K562 (cell line): Measurements from ENCODE around the gene PRDX2. TPM values are rescaled to one million over a fixed set of nuclear protein-coding genes. Genes with fewer than 3 reads are reported as not detected.
A peak's percentile ranks its signal among the peaks of the same experiment; 100 is the strongest.

Experiments
- CHD2 ChIP-seq: IDR thresholded peaks from 2 replicates; pipeline ENCODE4 v1.6.1; 2011; ENCODE audit warnings: low read depth, low read length
- CREM ChIP-seq: IDR thresholded peaks from 2 replicates; pipeline ENCODE4 v1.6.1; 2014; ENCODE audit warnings: antibody characterized with exemption, low read depth
- ESRRA ChIP-seq: fragments of 450-650 bp; IDR thresholded peaks from 2 replicates; pipeline ENCODE4 v1.6.1; 2014; ENCODE audit warnings: low read depth, mild to moderate bottlenecking, moderate library complexity, borderline replicate concordance
- GTF2A2 ChIP-seq: IDR thresholded peaks from 2 replicates; pipeline ENCODE4 v1.6.1; 2016; ENCODE audit warnings: mild to moderate bottlenecking, missing genetic modification characterization, missing compliant biosample characterization
- HMGN3 ChIP-seq: IDR thresholded peaks from 2 replicates; pipeline ENCODE4 v1.6.1; 2011; ENCODE audit warnings: borderline replicate concordance, low read depth, mild to moderate bottlenecking, mixed read lengths, low read length; ENCODE audit not compliant: insufficient read length; ENCODE audit errors: extremely low read depth
- KDM1A ChIP-seq, 2 experiments: fragments of 450-650 bp; IDR thresholded peaks; 2 replicates each; pipeline ENCODE4 v1.6.1; 2016; ENCODE audit warnings: mild to moderate bottlenecking in 2 of 2
- LCOR ChIP-seq: sonication (generic); formaldehyde crosslinking; IDR thresholded peaks from 2 replicates; pipeline ENCODE4 v1.8.0; 2022; ENCODE audit warnings: mild to moderate bottlenecking, missing genetic modification reagents
- MEIS2 ChIP-seq: fragments of 450-650 bp; IDR thresholded peaks from 2 replicates; pipeline ENCODE4 v1.6.1; 2014; ENCODE audit warnings: mild to moderate bottlenecking; ENCODE audit not compliant: partially characterized antibody
- NFXL1 ChIP-seq: fragments of 450-650 bp; formaldehyde crosslinking; IDR thresholded peaks from 2 replicates; pipeline ENCODE4 v1.4.0; 2021; ENCODE audit warnings: mild to moderate bottlenecking
- NR1H2 ChIP-seq: sonication (generic); formaldehyde crosslinking; IDR thresholded peaks from 2 replicates; pipeline ENCODE4 v1.4.0; 2020; ENCODE audit warnings: mild to moderate bottlenecking, missing genetic modification reagents
- NR2C2 ChIP-seq, 2 experiments: fragments of 200-800 bp in 1 of 2; sonication (Bioruptor generic) in 1 of 2; sonication (generic) in 1 of 2; formaldehyde crosslinking in 1 of 2; IDR thresholded peaks; 2 replicates each; pipeline versions ENCODE4 v1.6.1 to v1.8.0; 2016 to 2022; ENCODE audit warnings: mild to moderate bottlenecking in 1 of 2, missing compliant biosample characterization in 1 of 2, missing genetic modification characterization in 1 of 2, missing genetic modification reagents in 1 of 2
- NRF1 ChIP-seq, 2 experiments: fragments of 450-650 bp; IDR thresholded peaks in 1 of 2; conservative IDR thresholded peaks in 1 of 2; 2 replicates each; pipeline ENCODE4 v1.6.1; 2014; ENCODE audit warnings: mild to moderate bottlenecking in 2 of 2
- PCBP1 ChIP-seq: fragments of 200-400 bp; formaldehyde crosslinking; IDR thresholded peaks from 2 replicates; pipeline ENCODE4 v1.6.1; 2018; ENCODE audit warnings: mild to moderate bottlenecking, low read depth, low read length; ENCODE audit not compliant: poor library complexity, severe bottlenecking
- PHF8 ChIP-seq: fragments of 200-600 bp; sonication (generic); IDR thresholded peaks from 2 replicates; pipeline ENCODE4 v1.6.1; 2012; ENCODE audit warnings: mixed run types, mild to moderate bottlenecking, inconsistent platforms, low read length, moderate library complexity, borderline replicate concordance
- PHTF2 ChIP-seq: fragments of 250-450 bp; sonication (Bioruptor Pico); IDR thresholded peaks from 2 replicates; pipeline ENCODE4 v1.5.0; 2021; ENCODE audit warnings: mild to moderate bottlenecking
- PYGO2 ChIP-seq: fragments of 450-650 bp; IDR thresholded peaks from 2 replicates; pipeline ENCODE4 v1.6.1; 2016; ENCODE audit warnings: mild to moderate bottlenecking, missing genetic modification characterization, moderate library complexity, missing compliant biosample characterization
- SMARCE1 ChIP-seq: fragments of 450-650 bp; IDR thresholded peaks from 2 replicates; pipeline ENCODE4 v1.7.1; 2016; ENCODE audit warnings: mild to moderate bottlenecking
- STAG1 ChIP-seq: sonication (generic); formaldehyde crosslinking; IDR thresholded peaks from 2 replicates; pipeline ENCODE4 v1.5.0; 2020; ENCODE audit warnings: missing genetic modification reagents, borderline replicate concordance
- TOE1 ChIP-seq, 2 experiments: fragments of 450-650 bp in 1 of 2; sonication (generic) in 1 of 2; formaldehyde crosslinking in 1 of 2; IDR thresholded peaks; 2 replicates each; pipeline versions ENCODE4 v1.7.1 to v1.8.0; 2016 to 2022; ENCODE audit warnings: borderline replicate concordance in 2 of 2, mild to moderate bottlenecking in 2 of 2, antibody characterized with exemption in 1 of 2, inconsistent platforms in 1 of 2, low read depth in 1 of 2, missing genetic modification reagents in 1 of 2, moderate library complexity in 1 of 2
- XRCC3 ChIP-seq: fragments of 450-650 bp; IDR thresholded peaks from 2 replicates; pipeline ENCODE4 v1.6.1; 2017; ENCODE audit warnings: mild to moderate bottlenecking, moderate library complexity
- ZBTB1 ChIP-seq: sonication (generic); formaldehyde crosslinking; IDR thresholded peaks from 2 replicates; pipeline ENCODE4 v1.8.1; 2023; ENCODE audit warnings: missing genetic modification reagents, low read depth, mild to moderate bottlenecking, borderline replicate concordance
- ZBTB7A ChIP-seq: IDR thresholded peaks from 2 replicates; pipeline ENCODE4 v1.6.1; 2011; ENCODE audit warnings: low read depth, mild to moderate bottlenecking, low read length, moderate library complexity, borderline replicate concordance; ENCODE audit not compliant: control insufficient read depth
- ZNF3 ChIP-seq: fragments of 250-450 bp; sonication (Bioruptor Pico); IDR thresholded peaks from 2 replicates; pipeline ENCODE4 v1.5.0; 2021; ENCODE audit warnings: mild to moderate bottlenecking, moderate library complexity
- ZNF316 ChIP-seq: fragments of 450-650 bp; IDR thresholded peaks from 2 replicates; pipeline ENCODE4 v1.6.1; 2016
- ZNF589 ChIP-seq: fragments of 200-800 bp; sonication (Bioruptor generic); IDR thresholded peaks from 2 replicates; pipeline ENCODE4 v1.6.1; 2016; ENCODE audit warnings: low read depth, missing genetic modification characterization, missing compliant biosample characterization
- ZNF717 ChIP-seq: fragments of 250-450 bp; sonication (Bioruptor Pico); IDR thresholded peaks from 2 replicates; pipeline ENCODE4 v1.5.0; 2021
- ZNF75A ChIP-seq: fragments of 450-650 bp; formaldehyde crosslinking; IDR thresholded peaks from 2 replicates; pipeline ENCODE4 v1.4.0; 2020; ENCODE audit warnings: mild to moderate bottlenecking
- polyA plus RNA-seq, 8 experiments: library from polyadenylated mRNA; depleted of rRNA in 4 of 8; stranded (reverse) in 5 of 8; unstranded in 3 of 8; fragments of >200 nt; fragmentation: Nextera tagmentation in 2 of 8; fragmentation: Illumina TruSeq in 1 of 8; extraction: Ambion mirVana in 2 of 8; extraction: Trizol in 1 of 8; gene quantifications; 2 replicates each; pipeline versions ENCODE4 v1.2.1 to v1.2.3, GENCODE V29; 2011 to 2014; ENCODE audit warnings: inconsistent platforms in 1 of 8, missing spikeins in 1 of 8
- total RNA-seq, 7 experiments: library from RNA; depleted of rRNA in 6 of 7; stranded (reverse); fragments of >200 nt in 6 of 7; fragmentation: Illumina TruSeq in 2 of 7; extraction: Trizol in 2 of 7; gene quantifications; 2 replicates each; pipeline versions ENCODE4 v1.2.1 to v1.2.3, GENCODE V29; 2011 to 2021; ENCODE audit warnings: low replicate concordance in 1 of 7
- TF ChIP-seq, protein P1 (sequence below): fragments of 450-650 bp; IDR thresholded peaks from 2 replicates; pipeline ENCODE4 v1.6.1; 2018; ENCODE audit not compliant: partially characterized antibody

Gene PRDX2
- total and polyA plus RNA-seq, 9 of the 15 experiments (the other 6 are each of a cell fraction or from before 2014, with no cell fraction given) = 206 to 1,183 (median 415) TPM

DNA sequence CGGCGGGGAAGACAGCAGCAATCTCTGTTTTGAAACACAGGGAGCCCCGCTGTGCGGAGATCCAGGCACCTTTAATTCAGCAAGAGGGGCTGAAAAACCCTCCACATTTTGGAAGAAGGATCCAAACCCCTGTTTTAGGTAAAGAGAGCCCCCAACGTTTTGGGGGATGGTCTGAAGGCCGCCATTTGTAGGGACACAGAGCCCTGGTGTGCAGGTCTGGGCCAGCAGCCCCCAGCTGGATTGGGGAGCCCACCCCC, 22.8 kb downstream of the PRDX2 start (continued):
- TF ChIP-seq, protein P1, sequence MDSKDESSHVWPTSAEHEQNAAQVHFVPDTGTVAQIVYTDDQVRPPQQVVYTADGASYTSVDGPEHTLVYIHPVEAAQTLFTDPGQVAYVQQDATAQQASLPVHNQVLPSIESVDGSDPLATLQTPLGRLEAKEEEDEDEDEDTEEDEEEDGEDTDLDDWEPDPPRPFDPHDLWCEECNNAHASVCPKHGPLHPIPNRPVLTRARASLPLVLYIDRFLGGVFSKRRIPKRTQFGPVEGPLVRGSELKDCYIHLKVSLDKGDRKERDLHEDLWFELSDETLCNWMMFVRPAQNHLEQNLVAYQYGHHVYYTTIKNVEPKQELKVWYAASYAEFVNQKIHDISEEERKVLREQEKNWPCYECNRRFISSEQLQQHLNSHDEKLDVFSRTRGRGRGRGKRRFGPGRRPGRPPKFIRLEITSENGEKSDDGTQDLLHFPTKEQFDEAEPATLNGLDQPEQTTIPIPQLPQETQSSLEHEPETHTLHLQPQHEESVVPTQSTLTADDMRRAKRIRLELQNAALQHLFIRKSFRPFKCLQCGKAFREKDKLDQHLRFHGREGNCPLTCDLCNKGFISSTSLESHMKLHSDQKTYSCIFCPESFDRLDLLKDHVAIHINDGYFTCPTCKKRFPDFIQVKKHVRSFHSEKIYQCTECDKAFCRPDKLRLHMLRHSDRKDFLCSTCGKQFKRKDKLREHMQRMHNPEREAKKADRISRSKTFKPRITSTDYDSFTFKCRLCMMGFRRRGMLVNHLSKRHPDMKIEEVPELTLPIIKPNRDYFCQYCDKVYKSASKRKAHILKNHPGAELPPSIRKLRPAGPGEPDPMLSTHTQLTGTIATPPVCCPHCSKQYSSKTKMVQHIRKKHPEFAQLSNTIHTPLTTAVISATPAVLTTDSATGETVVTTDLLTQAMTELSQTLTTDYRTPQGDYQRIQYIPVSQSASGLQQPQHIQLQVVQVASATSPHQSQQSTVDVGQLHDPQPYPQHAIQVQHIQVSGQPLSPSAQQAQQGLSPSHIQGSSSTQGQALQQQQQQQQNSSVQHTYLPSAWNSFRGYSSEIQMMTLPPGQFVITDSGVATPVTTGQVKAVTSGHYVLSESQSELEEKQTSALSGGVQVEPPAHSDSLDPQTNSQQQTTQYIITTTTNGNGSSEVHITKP = peak; percentile 75
- TF ChIP-seq PYGO2 (tag) = no peak
- no peak for TF ChIP-seq SMARCE1
- TF ChIP-seq ZNF717 (CRISPR knock-in tag) = no peak
- no peak for TF ChIP-seq STAG1
- TF ChIP-seq ZNF75A = no peak
- no peak for TF ChIP-seq XRCC3
- 0 out of 2 replicates have a peak, but pooled peaks have one; percentile 5 for TF ChIP-seq CHD2
- TF ChIP-seq MEIS2 = no peak
- TF ChIP-seq PHTF2 (CRISPR knock-in tag) = no peak
- no peak for TF ChIP-seq ZBTB1 (CRISPR knock-in tag)
- no peak for TF ChIP-seq ESRRA
- no peak for TF ChIP-seq GTF2A2
- no peak for TF ChIP-seq HMGN3
- TF ChIP-seq ZBTB7A = peak; percentile 58; the same call in 1 of the 2 replicates
- no peak for TF ChIP-seq ZNF3
- TF ChIP-seq ZNF589 (CRISPR knock-in tag) = no peak
- peak; percentile 28; the same call in 1 of the 2 replicates for TF ChIP-seq TOE1 (IDR thresholded peaks at IDR 0.05; ENCODE audit: borderline replicate concordance)
- TF ChIP-seq TOE1 (CRISPR knock-in tag; IDR thresholded peaks at IDR 0.05; ENCODE audit: borderline replicate concordance, low read depth) = no peak
- no peak for TF ChIP-seq CREM
- no peak for TF ChIP-seq NRF1 (conservative IDR thresholded peaks at IDR 0.05 in 1 of 2, IDR thresholded peaks at IDR 0.05 in 1 of 2)
- TF ChIP-seq KDM1A (IDR thresholded peaks at IDR 0.05) = no peak
- no peak for TF ChIP-seq NFXL1
- TF ChIP-seq NR2C2 (CRISPR knock-in tag; IDR thresholded peaks at IDR 0.05) = no peak
- no peak for TF ChIP-seq NR2C2 (tag; IDR thresholded peaks at IDR 0.05)
- TF ChIP-seq LCOR (CRISPR knock-in tag) = no peak
- no peak for TF ChIP-seq NR1H2 (CRISPR knock-in tag)
- TF ChIP-seq PCBP1 = no peak
- peak; percentile 27; the same call in 1 of the 2 replicates for TF ChIP-seq PHF8
- no peak for TF ChIP-seq ZNF316
